SK-N-SH (cell line): ENCODE measurements around the gene KRT16.

Experiments used
- CHD2 ChIP-seq: fragments of 150-350 bp; IDR thresholded peaks from 2 replicates; pipeline ENCODE4 v1.6.1; 2018; ENCODE audit warnings: low read length; ENCODE audit not compliant: partially characterized antibody
- FOXJ3 ChIP-seq: sonication (generic); formaldehyde crosslinking; IDR thresholded peaks from 2 replicates; pipeline ENCODE4 v1.5.1; 2020; ENCODE audit warnings: mild to moderate bottlenecking, missing genetic modification reagents
- GABPA ChIP-seq: IDR thresholded peaks from 2 replicates; pipeline ENCODE4 v1.4.0; 2012; ENCODE audit warnings: low read depth, mild to moderate bottlenecking
- REST ChIP-seq: IDR thresholded peaks from 2 replicates; pipeline ENCODE4 v1.6.1; 2012; ENCODE audit warnings: mild to moderate bottlenecking, low read depth, low read length, moderate library complexity

GRCh38 chr17:41649923-41650519 lies 37.5 kb upstream of the KRT16 start:
- no peak for TF ChIP-seq GABPA
- no peak for TF ChIP-seq REST
- TF ChIP-seq FOXJ3 (CRISPR knock-in tag), result no peak
- no peak for TF ChIP-seq CHD2
